SKM-1 (cell line): ENCODE data around the gene MAGEB18.

Source experiments
- DNase-seq: peaks from one replicate; lab custom pipeline; 2025; ENCODE audit not compliant: unreplicated experiment; lab: John Stamatoyannopoulos, UW

Gene MAGEB18

DNA sequence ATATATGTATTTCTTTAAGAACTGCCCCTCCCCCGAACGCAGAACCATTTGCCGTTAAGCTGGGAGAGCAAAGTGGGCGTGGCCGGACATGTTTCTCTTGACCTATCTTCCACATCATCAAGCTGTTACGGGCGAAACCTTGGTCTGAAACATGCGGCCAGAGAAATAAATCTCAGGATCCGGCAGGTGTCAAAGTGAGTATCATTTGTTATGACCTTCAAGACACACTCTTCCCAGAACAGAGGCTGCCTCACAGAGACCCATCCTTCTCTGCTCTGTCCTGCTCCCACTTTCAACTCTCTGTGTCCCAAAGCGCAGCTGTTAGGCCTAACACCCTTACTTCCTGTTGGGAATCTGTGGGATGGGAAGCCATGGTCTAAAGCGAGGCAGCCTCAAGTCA is at the start of gene MAGEB18:
TSS of gene MAGEB18 (plus strand) at position 70 of the 400 bp plus-strand sequence. CDS start 643 bp downstream, outside the sequence.
- DNase-seq: no peak

DNA sequence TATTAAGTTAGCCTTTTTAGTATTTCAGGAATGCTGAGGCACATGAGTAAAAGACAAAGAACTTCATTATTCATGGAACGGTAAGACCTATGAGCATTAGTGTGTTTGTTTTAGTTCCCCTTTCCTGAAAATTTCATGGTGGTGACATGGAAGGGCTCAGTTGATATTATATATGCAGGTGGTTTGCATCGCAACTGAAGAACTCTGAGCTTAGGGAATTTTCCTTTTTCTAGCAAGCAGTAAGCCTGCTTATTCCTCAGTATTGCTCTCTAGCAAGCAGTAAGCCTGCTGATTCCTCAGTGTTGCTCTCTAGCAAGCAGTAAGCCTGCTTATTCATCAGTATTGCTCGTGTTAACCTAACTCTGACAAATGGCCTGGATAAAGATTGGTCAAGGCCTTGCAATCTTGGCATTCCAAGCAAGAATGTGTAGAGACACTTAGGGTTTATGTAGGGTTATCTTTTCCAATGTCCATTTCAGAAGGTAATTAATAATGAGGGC is 37.7 kb upstream of the MAGEB18 start:
- DNase-seq: no peak

DNA sequence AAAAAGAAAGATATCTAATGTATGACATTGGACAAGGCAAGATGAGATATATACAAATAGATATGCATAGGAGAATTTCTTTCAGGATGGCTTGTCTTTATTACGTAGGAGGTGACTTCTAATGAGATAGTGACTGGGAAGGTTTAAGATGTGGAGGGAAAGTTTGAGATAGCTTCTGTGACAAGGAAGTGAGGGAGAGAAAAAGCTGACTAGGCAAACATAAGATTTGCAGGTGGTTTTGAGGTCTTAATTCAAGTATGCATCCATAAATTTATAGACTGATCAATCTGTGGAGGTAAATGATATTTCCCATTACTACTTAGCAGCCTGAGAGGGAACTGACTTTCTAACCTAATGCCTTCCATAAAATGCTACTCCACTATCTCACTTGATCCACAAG is 29.0 kb upstream of the MAGEB18 start:
- no peak for DNase-seq

DNA sequence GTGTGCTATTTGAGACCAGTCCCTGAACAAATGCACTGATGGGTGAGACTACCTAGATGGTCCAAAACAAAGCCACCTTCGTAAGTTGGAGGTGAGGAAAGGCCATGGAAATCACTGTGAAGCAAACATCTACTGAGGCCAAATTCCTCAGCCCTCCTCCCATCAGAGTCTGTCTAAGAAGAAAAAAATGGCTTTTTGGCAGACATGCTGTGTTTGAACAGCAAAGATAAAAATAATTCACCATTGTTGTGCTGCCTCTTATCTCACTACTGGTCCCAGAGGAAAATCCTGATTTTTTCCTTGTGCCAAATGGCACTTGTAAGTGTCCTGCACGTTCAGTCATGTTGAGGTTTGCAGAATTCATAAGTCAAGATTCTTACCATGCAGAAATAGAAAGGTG is 7.9 kb downstream of the MAGEB18 start:
- no peak for DNase-seq

DNA sequence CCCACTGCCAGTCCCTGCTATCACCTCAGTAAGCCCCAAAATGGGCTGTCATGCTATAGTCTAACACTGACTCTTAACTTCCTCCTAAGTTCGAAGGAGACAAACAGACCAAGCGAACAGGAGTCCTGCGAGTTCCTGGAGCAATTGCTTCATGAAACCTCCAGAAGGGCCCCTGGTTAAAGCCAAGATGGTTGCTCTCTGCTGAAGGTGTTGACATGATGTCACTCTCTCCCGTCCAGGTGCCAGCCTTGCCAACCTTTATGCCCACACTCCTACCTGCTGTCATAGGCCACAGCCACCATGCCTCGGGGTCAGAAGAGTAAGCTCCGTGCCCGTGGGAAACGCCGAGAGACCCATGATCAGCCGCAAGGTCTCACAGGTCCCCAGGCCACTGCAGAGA is 22.2 kb downstream of the MAGEB18 start, which contains the start of gene MAGEB6B:
TSS of gene MAGEB6B (plus strand) at position 301 of the 400 bp plus-strand sequence. CDS start at position 301, 0 bp downstream.
- DNase-seq: no peak
